ENCODE results near the gene CDK5R2.

GRCh38 chr2:218983934-218984238, 24.4 kb downstream of the CDK5R2 start:
- TF ChIP-seq CTCF (IDR thresholded peaks at IDR 0.05) (no peak), POLR2A (IDR thresholded peaks at IDR 0.05) (no peak)
